Measurements from ENCODE around the gene GNB1L.

GNB1L gene

GRCh38 chr22:19745155-19746101 is 109.2 kb downstream of the GNB1L start:
- no peak for DNase-seq

- no peak for DNase-seq
Observed at GRCh38 chr22:19744350-19745006, 110.2 kb downstream of the GNB1L start.

- DNase-seq, result no peak
Observed at GRCh38 chr22:19743651-19744050, 111.0 kb downstream of the GNB1L start.

- no peak for DNase-seq
Observed at GRCh38 chr22:19743081-19743480, 111.6 kb downstream of the GNB1L start.

GRCh38 chr22:19742160-19743066 is 112.3 kb downstream of the GNB1L start:
- no peak for DNase-seq

- no peak for DNase-seq
Observed at GRCh38 chr22:19741053-19741452, 113.6 kb downstream of the GNB1L start.

- DNase-seq, result no peak
Observed at GRCh38 chr22:19740586-19740985, 114.1 kb downstream of the GNB1L start.

- DNase-seq, result no peak
Observed at GRCh38 chr22:19739911-19740449, 114.7 kb downstream of the GNB1L start.

GRCh38 chr22:19739448-19739895 is 115.2 kb downstream of the GNB1L start:
- no peak for DNase-seq

GRCh38 chr22:19738664-19739447 is 115.8 kb downstream of the GNB1L start:
- DNase-seq, result no peak

- no peak for DNase-seq
Observed at GRCh38 chr22:19737846-19738663, 116.6 kb downstream of the GNB1L start.

- DNase-seq, result no peak
Observed at GRCh38 chr22:19735665-19736510, 118.8 kb downstream of the GNB1L start.

- DNase-seq, result no peak
Observed at GRCh38 chr22:19734837-19735382, 119.8 kb downstream of the GNB1L start.

- no peak for DNase-seq
Observed at GRCh38 chr22:19734163-19734562, 120.5 kb downstream of the GNB1L start.

GRCh38 chr22:19733755-19734154 is 120.9 kb downstream of the GNB1L start:
- no peak for DNase-seq
